ENCODE data around the gene ATP10A. TPM values are rescaled to one million over a fixed set of nuclear protein-coding genes. Genes with fewer than 3 reads are reported as not detected.

Gene ATP10A
- total RNA-seq, 4 donors from 2014 or later, result 3.8 to 7.1 (median 5.2) TPM

DNA sequence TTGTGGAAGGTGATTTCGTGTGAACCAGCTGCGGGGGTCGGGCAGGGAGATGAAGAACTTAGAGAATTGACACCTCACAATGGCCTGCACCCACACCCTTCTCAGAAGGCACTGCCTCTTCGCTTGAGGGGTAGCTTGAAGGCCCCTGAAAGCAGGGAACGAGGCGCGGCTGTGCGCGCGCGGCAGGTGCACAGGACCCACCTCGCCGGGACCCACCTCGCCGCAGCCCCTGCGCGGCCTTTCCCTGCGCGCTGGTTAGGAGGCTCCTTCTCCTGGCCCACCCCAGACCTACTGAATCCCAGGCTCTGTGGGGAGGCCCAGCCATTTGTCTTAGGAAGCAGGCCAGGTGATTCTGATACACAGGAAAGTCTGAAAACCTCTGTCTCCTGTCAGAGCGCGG, 46.2 kb upstream of the ATP10A start:
- Histone ChIP-seq H3K9me3 (no peaks in the 10 kb centered on the region), H3K27ac (no peak overlapping the region), H3K4me1 (no peaks in the 10 kb centered on the region), H3K4me3 (no peak overlapping the region), H3K36me3 (no peaks in the 10 kb centered on the region), H3K27me3 (no peaks in the 10 kb centered on the region)
- DNase-seq (ENCODE audit: low spot score in 2 of 2), result no peak
- TF ChIP-seq, protein P1, sequence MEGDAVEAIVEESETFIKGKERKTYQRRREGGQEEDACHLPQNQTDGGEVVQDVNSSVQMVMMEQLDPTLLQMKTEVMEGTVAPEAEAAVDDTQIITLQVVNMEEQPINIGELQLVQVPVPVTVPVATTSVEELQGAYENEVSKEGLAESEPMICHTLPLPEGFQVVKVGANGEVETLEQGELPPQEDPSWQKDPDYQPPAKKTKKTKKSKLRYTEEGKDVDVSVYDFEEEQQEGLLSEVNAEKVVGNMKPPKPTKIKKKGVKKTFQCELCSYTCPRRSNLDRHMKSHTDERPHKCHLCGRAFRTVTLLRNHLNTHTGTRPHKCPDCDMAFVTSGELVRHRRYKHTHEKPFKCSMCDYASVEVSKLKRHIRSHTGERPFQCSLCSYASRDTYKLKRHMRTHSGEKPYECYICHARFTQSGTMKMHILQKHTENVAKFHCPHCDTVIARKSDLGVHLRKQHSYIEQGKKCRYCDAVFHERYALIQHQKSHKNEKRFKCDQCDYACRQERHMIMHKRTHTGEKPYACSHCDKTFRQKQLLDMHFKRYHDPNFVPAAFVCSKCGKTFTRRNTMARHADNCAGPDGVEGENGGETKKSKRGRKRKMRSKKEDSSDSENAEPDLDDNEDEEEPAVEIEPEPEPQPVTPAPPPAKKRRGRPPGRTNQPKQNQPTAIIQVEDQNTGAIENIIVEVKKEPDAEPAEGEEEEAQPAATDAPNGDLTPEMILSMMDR (IDR thresholded peaks at IDR 0.05), result no peak
- no peak for TF ChIP-seq POLR2A (IDR thresholded peaks at IDR 0.05)
- TF ChIP-seq EP300 (IDR thresholded peaks at IDR 0.05), result no peak
- no peak for TF ChIP-seq POLR2AphosphoS5 (IDR thresholded peaks at IDR 0.05)
- 76% methylated on average over 16 of the region's 21 CpGs for WGBS

DNA sequence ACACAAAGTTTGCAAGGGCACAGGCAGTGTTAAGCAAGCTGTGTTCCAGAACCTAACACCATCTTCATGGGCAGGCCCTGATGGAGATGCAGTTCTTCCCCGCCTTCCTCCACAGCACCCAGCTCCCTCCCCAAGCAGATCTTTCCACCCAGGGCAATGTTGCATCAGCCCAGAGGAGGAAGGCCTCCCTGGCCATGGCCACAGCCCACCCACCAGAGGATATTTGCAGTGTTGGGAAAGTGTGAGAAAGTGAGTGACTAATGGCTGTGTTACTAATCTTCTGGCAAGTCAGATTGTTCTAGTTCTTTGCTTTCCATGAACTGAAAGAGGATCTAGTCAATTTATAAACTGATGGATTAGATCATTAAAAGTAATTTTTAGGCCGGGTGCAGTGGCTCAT, 42.0 kb upstream of the ATP10A start:
- peak in 1 of 3 donors; percentile 73 for TF ChIP-seq POLR2AphosphoS5 (IDR thresholded peaks at IDR 0.05)
- TF ChIP-seq, protein P1 (IDR thresholded peaks at IDR 0.05), result no peak
- peaks cover 8% of the 10 kb centered on the region for H3K4me1 ChIP-seq
- H3K36me3 ChIP-seq, result no peaks in the 10 kb centered on the region
- H3K9me3 ChIP-seq, result no peaks in the 10 kb centered on the region
- no peak overlapping the region for H3K27ac ChIP-seq
- no peak for DNase-seq (ENCODE audit: low spot score in 2 of 2)
- no peak overlapping the region for H3K4me3 ChIP-seq
- H3K27me3 ChIP-seq, result no peaks in the 10 kb centered on the region
- WGBS, result 57% methylated on average over 2 of the region's 2 CpGs

DNA sequence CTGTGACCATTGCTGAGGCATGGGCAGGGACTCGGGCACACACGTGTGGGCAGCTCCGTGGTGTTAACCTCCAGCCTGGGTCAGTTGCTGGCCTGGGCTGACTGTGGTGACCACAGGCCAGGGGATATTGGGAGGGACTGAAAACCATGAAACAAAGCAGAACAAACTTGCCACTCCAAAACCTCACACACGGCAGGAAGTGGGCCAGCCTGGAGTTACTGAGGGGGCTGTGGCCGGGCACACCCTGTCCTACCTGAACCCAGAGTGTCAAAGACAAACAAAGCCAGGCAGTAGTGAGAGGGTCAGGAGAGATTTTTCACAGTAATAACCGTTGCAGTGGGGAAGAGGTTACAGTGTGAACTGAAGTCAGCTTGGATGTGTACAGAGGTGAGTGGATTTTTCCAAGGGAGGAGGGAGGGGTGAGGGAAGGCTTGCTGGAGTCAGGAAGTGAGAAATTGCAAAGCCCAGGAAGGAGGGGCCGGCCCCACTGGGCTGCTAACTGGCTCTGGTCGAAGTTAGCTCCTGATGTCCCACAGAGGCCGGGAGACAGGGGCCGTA, 40.0 kb upstream of the ATP10A start:
- WGBS, result 63% methylated on average over 10 of the region's 10 CpGs
- no peak overlapping the region for H3K4me3 ChIP-seq
- no peak for TF ChIP-seq POLR2AphosphoS5 (IDR thresholded peaks at IDR 0.05)
- TF ChIP-seq EP300 (IDR thresholded peaks at IDR 0.05), result no peak
- TF ChIP-seq, protein P1 (IDR thresholded peaks at IDR 0.05), result no peak
- no peak for TF ChIP-seq POLR2A (IDR thresholded peaks at IDR 0.05)
- no peak for DNase-seq (ENCODE audit: low spot score in 2 of 2)
- H3K9me3 ChIP-seq, result no peaks in the 10 kb centered on the region
- H3K27me3 ChIP-seq, result no peaks in the 10 kb centered on the region
- H3K4me1 ChIP-seq, result peaks cover 8% of the 10 kb centered on the region
- no peaks in the 10 kb centered on the region for H3K36me3 ChIP-seq
- H3K27ac ChIP-seq, result no peak overlapping the region

DNA sequence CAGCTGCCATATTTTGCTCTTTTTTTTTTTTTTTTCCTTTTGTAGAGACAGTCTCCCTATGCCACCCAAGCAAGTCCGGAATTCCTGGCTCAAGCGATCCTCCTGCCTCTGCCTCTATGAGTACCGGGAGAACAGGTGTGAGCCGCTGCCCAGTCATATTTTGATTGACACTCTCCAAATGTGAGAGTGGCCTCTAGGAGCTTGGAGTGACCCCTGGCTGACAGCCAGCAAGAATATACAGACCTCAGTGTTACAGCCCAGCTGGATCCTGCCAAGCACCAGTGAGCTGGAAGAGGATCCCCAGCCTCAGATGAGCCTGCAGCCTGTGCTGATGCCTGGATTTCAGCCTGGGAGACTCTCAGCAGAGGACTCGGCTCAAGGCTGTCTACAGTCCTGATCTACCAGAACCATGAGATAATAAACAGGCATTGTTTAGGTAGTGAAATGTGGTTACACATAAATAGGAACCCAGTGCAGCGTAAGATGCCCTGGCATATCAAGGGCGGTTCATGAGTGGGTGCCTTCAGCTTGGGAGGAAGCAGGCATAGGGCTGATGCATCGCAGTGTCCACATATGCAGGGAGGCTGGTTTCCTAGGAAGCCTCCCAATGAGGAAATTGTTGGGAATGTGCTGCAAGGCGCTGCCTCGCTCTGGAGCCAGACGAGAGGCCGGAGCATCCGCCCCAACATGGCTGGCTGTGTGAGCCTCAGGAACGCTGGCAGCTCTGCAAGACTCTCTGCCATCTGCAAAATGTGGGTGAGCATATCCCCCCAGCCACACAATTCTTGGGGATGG, 38.9 kb upstream of the ATP10A start:
- WGBS, result 80% methylated on average over 6 of the region's 14 CpGs
- no peak overlapping the region for H3K4me3 ChIP-seq
- H3K36me3 ChIP-seq, result no peaks in the 10 kb centered on the region

DNA sequence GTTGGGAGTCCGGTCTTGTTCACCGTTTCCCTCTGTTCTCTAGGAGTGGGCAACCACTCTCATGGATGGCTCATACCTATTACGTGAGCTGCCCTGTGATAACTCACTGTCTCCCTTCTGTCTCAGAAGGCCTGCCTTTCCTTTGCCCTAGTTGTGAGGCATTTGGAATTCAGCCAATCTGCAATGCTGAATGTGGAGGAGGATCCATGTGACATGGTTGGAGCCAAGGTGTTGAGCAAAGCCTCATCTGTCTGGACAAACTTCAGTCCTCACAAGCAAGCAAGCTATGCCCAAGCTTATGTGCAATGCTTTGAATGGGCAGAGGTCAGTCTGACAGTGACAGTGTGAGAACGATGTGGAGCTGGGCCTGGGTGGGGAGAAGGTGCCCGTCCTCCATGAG, 37.8 kb upstream of the ATP10A start:
- no peak for TF ChIP-seq POLR2A (IDR thresholded peaks at IDR 0.05)
- no peak for TF ChIP-seq EP300 (IDR thresholded peaks at IDR 0.05)
- Histone ChIP-seq H3K4me3 (no peak overlapping the region), H3K9me3 (no peaks in the 10 kb centered on the region), H3K4me1 (peaks cover 8% of the 10 kb centered on the region), H3K27ac (no peak overlapping the region), H3K27me3 (no peaks in the 10 kb centered on the region), H3K36me3 (no peaks in the 10 kb centered on the region)
- WGBS, result 90% methylated on average over 5 of the region's 5 CpGs
- no peak for DNase-seq (ENCODE audit: low spot score in 2 of 2)

More for the DNA sequence above, 38.9 kb upstream of the ATP10A start:
- H3K4me1 ChIP-seq, result peaks cover 8% of the 10 kb centered on the region
- no peaks in the 10 kb centered on the region for H3K27me3 ChIP-seq
- no peaks in the 10 kb centered on the region for H3K9me3 ChIP-seq
- H3K27ac ChIP-seq, result no peak overlapping the region
- no peak for DNase-seq (ENCODE audit: low spot score in 2 of 2)
- TF ChIP-seq POLR2AphosphoS5 (IDR thresholded peaks at IDR 0.05) (no peak), EP300 (IDR thresholded peaks at IDR 0.05) (no peak)
- TF ChIP-seq, protein P1 (IDR thresholded peaks at IDR 0.05), result no peak
